Right hindlimb (tissue), 1 donor: Measurements from ENCODE around the gene MADD.
A peak's percentile ranks its signal among the peaks of the same experiment; 100 is the strongest.

Experiments used
- DNase-seq: peaks from one replicate; pipeline ENCODE4 v3.0.0-alpha.2; 2018

Gene MADD

DNA sequence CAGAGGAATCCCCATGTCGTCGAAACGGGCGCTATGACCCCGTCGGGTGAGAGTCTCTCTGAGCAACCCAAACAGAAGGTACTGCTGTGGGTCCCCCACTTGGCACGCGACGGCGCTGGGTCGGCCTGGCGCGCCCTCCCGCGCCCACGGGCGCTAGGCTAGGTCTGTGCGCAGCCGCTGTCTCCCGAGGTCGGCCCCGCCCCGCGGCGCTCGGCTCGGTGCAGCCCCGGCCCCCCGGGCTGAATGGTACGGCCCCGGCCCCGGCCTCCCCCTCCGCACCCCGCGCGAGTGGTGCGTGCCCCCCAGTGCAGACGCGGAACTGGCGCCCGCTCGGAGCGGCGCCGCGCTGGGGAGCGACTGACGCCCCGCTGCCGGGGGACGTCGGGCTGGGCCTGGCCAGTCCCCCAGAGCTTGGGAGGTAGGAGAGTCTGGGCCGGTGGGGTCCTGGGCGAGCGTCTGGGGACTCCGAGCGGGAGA, at the start of gene MADD:
Gene MADD (plus strand): TSS at position 305 of the 477 bp plus-strand sequence.
- DNase-seq, result peak; percentile 89

- DNase-seq, result no peak
These were observed 49.5 kb upstream of the MADD start for GRCh38 chr11:47220401-47220821.

DNA sequence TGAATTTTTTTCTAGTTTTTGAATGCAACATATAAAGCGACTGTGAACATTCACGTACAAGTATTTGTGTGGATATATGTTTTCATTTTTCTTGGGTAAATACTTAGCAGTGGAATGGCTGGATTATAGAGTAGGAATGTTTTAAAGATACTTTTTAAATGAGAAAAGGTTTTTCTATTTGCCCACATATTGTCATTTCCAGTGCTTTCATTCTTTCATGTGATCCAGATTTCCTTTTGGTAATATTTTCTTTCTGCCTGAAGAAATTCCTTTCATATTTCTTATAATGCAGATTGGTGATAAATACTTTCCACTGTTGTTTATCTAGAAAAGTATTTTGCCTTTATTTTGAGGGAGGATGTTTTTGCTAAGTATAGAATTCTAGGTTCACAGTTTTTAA, 47.2 kb upstream of the MADD start:
- no peak for DNase-seq

- no peak for DNase-seq
These were observed 44.2 kb upstream of the MADD start for GRCh38 chr11:47225552-47226400.

DNA sequence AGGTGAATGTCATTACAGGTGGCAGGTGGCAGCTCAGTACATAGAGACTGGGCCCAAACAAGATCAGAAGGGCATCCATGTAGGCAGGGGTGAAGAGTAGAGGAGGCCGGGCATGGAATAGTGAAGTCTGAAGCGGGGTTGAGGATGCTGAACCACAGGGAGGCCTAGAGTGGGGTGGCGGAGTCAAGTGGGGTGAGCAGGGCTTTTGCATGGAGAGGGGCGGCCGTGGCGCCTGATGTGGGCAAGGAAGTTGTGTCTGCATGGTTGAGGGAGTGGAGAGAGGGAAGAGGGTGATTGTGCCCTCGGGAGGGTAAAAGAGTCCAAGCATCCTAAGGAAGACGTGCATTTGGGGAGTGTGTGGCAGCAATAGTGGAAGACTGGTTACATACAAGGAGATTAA, 40.8 kb upstream of the MADD start:
- no peak for DNase-seq

DNA sequence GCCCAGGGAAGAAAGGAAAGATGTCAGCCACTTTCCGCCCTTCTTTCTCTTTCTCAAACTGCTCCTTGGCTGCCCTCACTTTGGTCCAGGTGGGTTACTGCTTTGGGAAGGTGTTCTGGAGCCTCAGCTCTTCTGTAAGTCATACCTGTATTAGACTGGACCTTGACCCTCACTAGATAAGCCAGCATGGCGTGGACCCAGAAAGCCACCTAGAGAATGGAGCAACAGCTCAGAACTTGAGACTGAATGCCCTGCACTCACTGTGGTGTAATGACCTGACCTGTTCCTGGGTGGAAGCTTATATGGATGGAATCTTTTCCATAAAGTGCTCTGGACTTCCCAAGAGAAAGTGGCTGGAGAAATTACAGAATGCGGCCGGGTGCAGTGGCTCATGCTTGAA, 36.9 kb upstream of the MADD start:
- no peak for DNase-seq

DNA sequence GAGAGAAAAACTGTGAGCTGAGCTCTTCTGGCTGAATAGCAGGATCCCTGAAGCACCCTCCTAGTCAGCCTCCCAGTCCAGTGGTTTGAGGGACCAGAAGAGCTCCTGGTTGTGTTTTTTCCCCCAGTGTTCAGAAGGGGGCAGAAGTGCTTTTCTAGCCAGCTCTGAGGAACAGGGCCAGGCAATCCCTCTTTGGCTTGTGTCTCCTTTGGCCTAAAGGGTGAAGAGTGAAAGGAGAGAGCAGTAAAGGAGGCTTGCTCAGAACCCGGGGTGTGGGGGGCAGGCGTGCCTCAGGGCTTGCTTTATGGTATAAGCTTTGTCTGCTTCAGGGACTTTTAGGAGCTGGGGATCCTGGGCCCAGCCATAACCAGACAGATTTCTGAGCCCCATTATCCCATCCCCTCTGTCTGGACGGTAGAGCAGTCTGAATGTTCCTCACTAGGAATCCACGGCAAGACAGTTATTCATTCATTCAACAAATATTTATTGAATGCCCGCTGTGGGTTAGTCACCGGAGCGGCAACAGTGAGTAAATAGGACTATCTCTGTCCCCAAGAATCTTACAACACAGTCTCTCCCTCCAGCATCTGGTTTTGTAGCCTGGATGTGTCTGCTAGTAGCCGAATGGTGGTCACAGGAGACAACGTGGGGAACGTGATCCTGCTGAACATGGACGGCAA, 35.8 kb upstream of the MADD start:
- DNase-seq, result peak; percentile 39

GRCh38 chr11:47234669-47235100, 35.2 kb upstream of the MADD start:
- DNase-seq, result peak; percentile 49

- DNase-seq, result no peak
These were observed 34.8 kb upstream of the MADD start for GRCh38 chr11:47235163-47235562.

- DNase-seq, result no peak
These were observed 33.5 kb upstream of the MADD start for GRCh38 chr11:47236482-47236881.

DNA sequence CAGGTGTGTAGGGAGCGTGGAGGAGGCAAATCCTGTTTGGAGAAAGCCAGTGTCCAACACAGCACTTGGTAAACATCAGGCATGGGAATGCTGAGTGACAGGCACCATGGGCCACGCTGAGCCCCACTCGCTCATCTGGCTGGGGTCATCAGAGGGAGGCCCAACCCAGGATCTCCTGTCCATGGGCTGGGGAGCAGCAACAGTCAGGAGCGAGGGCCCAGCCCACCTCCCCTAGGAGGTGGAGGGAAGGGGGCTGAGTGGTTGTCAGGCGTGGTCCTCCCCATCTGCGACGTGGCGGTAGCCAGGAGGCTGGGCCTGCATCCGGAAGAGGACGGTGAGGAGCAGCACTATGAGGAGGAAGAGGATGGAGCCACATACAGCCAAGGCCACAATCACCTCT, 30.1 kb upstream of the MADD start:
- no peak for DNase-seq

DNA sequence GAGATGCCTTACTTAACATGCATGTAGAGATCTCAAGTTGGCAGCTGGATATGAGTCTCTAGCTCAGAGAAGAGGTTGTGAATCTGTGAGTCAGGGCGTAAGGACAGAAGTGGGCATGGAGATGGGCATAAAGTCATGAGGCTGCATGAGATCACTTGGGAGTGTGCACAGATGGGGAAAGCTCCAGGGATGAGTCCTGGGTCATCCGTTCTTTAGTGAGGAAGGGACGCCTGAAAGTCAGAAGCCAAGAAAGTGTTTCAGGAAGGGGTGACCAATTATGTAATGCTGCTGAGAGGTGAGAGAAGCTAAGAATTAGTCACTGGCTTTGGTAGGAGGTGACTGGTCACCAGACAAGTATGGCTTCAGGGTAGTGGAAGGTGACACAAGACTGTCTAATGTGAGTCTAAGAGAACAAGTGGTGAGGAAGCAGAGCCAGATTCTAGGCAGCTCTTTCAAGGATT, 28.1 kb upstream of the MADD start:
- no peak for DNase-seq

- DNase-seq, result no peak
These were observed 27.2 kb upstream of the MADD start for GRCh38 chr11:47242596-47243192.

GRCh38 chr11:47243454-47243853, 26.5 kb upstream of the MADD start:
- no peak for DNase-seq

- no peak for DNase-seq
These were observed 25.2 kb upstream of the MADD start for GRCh38 chr11:47244448-47245350.

DNA sequence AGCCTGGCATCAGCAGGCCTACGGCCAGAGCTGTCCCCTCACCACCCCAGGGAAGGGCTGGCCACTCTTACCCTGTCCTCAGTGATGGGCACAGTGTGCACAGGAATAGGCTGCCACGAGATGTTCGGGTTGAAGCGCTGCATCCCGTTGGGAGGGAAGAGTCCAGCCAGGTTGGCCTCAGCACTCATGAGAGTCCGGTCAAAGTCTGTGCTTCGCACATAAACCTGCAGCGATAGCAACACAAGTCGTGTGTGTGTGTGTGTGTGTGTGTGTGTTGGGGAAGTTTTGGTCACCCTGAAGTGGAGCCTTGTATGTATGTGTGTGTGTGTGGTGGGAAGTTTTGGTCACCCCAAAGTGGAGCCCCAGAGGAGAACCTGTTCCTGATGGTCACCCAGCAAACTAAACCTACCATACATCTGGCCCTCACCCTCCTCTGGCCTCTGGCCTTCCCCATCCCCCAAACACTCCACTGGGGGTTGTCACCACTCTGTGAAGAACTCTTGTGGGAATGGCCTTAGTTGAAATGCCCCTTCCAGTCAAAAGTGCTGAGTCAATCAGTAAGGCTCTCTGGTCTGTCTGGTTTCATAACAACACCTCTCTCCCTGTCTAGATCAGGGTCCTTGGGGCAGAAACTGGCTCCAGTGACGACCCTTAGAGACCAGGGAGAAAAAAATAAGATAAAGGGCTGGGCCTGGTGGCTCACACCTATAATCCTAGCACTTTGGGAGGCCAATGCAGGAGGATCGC, 24.1 kb upstream of the MADD start:
- no peak for DNase-seq

DNA sequence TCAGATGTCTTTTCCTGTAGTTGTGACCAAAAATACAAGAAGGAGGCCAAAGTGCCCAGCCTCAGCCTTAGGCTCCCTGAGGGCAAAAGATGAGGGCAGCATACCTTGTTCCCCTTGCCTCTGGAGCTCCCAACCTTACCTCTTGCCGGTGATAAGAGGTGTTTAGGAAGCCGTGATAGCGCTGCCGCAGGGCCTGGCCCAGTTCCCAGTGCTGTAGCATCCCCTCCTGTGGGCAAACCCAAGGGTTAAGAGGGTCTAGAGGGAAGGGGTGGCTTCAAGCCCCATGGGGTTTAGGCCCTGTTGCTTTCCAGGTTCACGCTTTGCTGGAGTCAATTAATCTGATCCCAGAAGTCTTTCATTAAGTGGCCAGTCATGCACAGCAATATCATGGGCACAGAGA, 22.4 kb upstream of the MADD start:
- no peak for DNase-seq

- no peak for DNase-seq
These were observed 21.6 kb upstream of the MADD start for GRCh38 chr11:47248304-47248663.

DNA sequence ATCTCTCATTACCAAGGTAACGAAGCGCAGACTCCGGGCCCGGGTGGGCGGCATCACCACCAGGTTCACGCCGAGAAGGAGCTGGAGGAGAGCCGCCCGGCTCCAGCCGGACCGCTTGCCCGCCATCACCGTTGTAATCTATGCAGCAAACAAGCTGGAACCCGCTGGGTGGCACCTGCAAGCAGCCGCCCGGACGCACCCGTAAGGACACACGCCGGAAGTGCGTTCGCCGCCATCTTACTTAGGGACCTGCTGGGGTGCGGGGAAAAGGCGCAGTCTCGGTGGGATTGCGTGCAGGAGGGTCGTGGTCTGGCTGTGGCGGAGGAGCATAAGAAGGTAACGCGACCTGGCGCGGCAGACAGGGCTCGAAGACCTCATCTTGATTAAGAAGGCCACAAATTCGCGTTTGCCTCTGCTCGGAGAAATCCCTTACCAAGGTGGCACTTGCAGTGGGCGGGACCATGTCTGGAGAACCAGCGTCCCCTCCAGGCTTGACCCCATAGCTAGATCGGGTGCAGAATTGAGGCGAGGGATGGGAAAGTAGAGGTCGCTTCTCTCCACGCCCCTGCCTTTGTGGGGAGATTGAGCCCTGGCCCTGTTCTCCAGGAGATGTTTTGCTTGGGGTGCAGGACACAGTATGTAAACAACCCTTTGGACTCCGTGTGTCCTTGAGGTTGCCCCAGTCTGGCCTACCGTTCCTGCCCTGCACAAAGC, 21.1 kb upstream of the MADD start, which contains the start of gene ACP2:
Gene ACP2 (minus strand): TSS at position 151 of the 714 bp plus-strand sequence. CDS start 25 bp downstream, at position 126.
- DNase-seq, result peak; percentile 91

- no peak for DNase-seq
These were observed 20.6 kb upstream of the MADD start for GRCh38 chr11:47249378-47249715.

DNA sequence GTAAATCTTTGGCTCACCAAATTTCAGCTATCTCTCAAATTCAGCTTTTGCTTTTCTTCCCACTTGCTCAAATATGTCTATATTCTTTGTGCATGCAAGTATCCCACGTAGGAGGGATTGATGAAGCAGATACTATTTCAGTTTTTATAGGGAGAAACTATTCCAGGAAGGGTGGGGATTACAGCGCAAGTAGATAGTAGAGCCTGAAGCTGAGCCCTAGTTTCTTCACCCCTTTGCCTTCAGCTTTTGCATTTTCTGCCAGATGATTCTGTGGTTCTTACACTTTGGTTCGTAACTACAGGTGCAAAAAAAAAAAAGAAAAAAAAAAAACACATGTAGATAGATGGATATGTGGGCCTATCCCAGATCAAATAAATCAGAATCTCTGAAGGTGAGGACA, 18.2 kb upstream of the MADD start:
- no peak for DNase-seq
